ENCODE results near the gene SNRPB. TPM values are rescaled to one million over a fixed set of nuclear protein-coding genes. Genes with fewer than 3 reads are reported as not detected.

The SNRPB gene
- total RNA-seq, 1 donor from 2014 or later = 391 TPM

DNA sequence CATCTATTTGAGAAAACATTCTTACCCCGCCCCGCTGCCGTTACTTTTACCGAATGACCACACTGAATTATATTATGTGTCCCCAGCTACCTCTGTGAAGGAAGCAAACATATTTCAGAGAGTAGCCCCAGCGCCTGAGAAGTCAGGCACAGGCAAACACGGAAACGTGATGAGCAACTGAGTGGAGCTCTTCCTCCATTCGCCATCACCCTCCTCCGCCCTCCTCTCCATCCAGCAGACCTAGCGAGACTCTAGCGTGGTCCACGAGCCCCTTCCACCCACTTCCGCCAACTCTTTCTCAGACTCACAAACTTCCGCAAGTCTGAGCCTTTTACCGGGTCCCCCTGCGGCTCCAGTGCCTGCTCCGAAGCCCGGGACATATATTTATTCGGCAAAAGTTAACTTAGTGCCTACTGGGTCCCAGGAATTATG, 582 bp downstream of the SNRPB start:
- peak overlapping the region; percentile 100 for H3K27ac Mint-ChIP-seq (ENCODE audit: unreplicated experiment)
- DNase-seq (ENCODE audit: low read depth, low spot score) = peak; percentile 36
- H3K4me1 Mint-ChIP-seq = peaks cover 51% of the 10 kb centered on the region
- H3K9me3 Mint-ChIP-seq = peaks cover 3% of the 10 kb centered on the region
- TF ChIP-seq, protein P1, sequence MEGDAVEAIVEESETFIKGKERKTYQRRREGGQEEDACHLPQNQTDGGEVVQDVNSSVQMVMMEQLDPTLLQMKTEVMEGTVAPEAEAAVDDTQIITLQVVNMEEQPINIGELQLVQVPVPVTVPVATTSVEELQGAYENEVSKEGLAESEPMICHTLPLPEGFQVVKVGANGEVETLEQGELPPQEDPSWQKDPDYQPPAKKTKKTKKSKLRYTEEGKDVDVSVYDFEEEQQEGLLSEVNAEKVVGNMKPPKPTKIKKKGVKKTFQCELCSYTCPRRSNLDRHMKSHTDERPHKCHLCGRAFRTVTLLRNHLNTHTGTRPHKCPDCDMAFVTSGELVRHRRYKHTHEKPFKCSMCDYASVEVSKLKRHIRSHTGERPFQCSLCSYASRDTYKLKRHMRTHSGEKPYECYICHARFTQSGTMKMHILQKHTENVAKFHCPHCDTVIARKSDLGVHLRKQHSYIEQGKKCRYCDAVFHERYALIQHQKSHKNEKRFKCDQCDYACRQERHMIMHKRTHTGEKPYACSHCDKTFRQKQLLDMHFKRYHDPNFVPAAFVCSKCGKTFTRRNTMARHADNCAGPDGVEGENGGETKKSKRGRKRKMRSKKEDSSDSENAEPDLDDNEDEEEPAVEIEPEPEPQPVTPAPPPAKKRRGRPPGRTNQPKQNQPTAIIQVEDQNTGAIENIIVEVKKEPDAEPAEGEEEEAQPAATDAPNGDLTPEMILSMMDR (conservative IDR thresholded peaks at IDR 0.05) = no peak
- peak overlapping the region; percentile 100 for H3K4me3 Mint-ChIP-seq
- peaks cover 4% of the 10 kb centered on the region for H3K27me3 Mint-ChIP-seq (ENCODE audit: low read depth)
- peaks cover 33% of the 10 kb centered on the region for H3K36me3 Mint-ChIP-seq (ENCODE audit: low read depth)

DNA sequence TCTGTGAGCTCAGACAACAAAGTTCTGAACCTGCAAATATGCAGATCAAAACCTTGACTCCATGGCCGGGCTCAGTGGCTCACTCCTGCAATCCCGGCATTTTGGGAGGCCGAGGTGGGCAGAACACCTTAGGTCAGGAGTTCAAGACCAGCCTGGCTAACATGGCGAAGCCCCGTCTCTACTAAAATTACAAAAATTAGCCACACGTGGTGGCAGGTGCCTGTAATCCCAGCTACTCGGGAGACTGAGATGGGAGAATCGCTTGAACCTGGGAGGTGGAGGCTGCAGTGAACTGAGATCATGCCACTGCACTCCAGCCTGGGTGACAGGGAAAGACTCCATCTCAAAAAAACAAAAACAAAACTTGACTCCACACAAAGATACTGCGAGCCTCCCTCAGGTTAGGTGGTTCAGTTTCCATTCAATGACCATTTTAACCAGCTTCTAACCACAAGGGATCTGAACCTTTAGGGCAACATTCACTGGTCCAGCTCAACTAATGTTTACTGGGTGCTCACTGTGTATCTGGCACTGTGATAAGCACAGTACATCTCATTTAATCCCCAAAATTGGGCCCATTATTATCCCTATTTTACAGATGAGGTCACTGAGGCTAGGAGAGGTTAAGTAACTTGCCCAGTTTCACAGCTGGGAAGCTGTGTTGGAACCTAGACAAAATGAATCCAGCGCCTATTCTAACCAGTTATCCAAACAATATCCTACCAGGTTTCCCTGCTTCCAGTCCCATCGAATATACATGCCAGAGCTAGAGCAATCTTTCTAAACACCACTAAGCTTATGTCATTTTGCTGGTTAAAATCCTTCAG, 1.8 kb downstream of the SNRPB start:
- Mint-ChIP-seq H3K27me3 (ENCODE audit: low read depth) (peaks cover 4% of the 10 kb centered on the region), H3K27ac (ENCODE audit: unreplicated experiment) (peak overlapping the region; percentile 80), H3K4me1 (peaks cover 51% of the 10 kb centered on the region), H3K36me3 (ENCODE audit: low read depth) (peaks cover 39% of the 10 kb centered on the region), H3K9me3 (peaks cover 3% of the 10 kb centered on the region), H3K4me3 (peak overlapping the region; percentile 100)
- TF ChIP-seq, protein P1 (conservative IDR thresholded peaks at IDR 0.05) = no peak
- no peak for DNase-seq (ENCODE audit: low read depth, low spot score)

DNA sequence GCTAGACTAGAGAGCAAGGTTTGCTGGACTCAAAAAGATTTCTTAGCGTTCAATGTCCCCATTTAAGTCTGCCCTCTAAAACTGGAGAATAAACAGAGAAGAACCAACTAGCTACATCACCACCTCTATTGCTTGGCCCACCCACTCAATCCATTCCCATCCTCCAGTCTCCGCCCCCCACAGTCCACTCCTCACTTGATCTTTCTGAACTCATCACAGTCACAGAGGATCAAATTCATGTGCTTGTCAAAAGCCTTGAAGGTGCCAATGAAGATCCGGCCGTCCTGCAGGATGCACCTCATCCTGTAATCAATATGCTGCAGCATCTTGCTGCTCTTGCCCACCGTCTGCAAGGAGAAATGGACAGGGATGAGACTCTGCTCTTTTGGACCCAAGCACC, 3.2 kb downstream of the SNRPB start:
- Mint-ChIP-seq H3K4me1 (peaks cover 51% of the 10 kb centered on the region), H3K9me3 (peaks cover 3% of the 10 kb centered on the region), H3K4me3 (peak overlapping the region; percentile 100), H3K36me3 (ENCODE audit: low read depth) (peaks cover 51% of the 10 kb centered on the region), H3K27ac (ENCODE audit: unreplicated experiment) (no peak overlapping the region), H3K27me3 (ENCODE audit: low read depth) (peaks cover 4% of the 10 kb centered on the region)
- DNase-seq (ENCODE audit: low read depth, low spot score) = no peak
- TF ChIP-seq, protein P1 (conservative IDR thresholded peaks at IDR 0.05) = no peak

DNA sequence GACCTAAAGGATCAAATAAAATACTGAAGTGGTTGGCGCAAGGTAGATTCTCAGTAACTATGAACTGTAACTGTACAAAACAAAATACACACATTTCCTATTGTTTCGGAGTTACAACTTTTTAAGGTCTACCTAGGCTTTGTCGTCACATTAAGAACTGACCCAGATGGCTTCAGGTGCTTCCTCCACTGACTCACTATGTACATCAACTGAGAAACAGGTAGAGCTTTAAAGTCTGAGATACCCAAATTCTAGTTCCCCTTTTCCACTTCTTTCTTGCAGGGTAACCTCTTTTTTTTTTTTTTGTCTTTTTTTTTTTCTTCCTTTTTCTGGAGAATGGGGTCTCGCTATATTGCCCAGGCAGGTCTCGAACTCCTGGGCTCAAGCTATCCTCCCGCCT, 5.5 kb downstream of the SNRPB start:
- Mint-ChIP-seq H3K27ac (ENCODE audit: unreplicated experiment) (no peak overlapping the region), H3K27me3 (ENCODE audit: low read depth) (no peaks in the 10 kb centered on the region), H3K4me3 (no peak overlapping the region), H3K9me3 (no peaks in the 10 kb centered on the region), H3K4me1 (peaks cover 34% of the 10 kb centered on the region), H3K36me3 (ENCODE audit: low read depth) (peaks cover 58% of the 10 kb centered on the region)
- TF ChIP-seq, protein P1 (conservative IDR thresholded peaks at IDR 0.05) = no peak
- DNase-seq (ENCODE audit: low read depth, low spot score) = no peak

DNA sequence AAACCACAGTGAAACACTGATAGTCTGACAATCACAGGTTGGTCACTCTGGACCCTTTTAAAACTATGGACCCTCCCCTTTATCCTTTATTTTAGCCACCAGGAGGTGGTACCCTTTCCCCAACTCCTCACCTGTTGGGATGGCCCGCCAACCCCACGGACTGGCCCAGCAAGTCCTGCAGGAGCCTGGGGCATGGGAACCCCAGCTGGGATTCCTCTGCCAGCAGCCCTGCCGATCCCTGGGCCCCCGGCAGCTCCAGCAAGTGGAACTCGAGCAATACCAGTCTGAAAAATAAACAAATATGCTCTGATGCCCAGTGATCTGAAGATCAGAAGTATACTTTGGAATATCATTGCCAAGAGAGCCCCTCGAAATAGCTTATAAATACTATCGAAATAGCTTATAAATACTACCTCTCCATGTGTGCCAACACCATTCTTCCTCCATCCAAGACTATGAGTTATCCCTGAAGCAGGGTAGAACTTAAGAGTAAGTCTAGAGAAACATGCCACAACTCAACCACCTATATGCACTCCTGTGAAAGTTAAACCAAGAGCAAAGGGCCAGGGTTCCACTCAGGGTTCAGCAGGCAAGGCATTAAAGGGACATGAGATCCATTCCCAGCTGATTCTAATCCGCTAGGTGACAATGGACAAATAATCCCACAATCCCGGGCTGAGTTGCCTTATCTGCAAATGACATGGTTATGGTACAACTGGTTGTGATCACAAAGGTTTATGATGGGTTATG, 6.8 kb downstream of the SNRPB start:
- H3K36me3 Mint-ChIP-seq (ENCODE audit: low read depth) = peaks cover 56% of the 10 kb centered on the region
- H3K4me1 Mint-ChIP-seq = peaks cover 23% of the 10 kb centered on the region

More for the DNA sequence above, 6.8 kb downstream of the SNRPB start:
- H3K9me3 Mint-ChIP-seq = no peaks in the 10 kb centered on the region
- TF ChIP-seq, protein P1 (conservative IDR thresholded peaks at IDR 0.05) = no peak
- no peak for DNase-seq (ENCODE audit: low read depth, low spot score)
- H3K27ac Mint-ChIP-seq (ENCODE audit: unreplicated experiment) = no peak overlapping the region
- no peaks in the 10 kb centered on the region for H3K27me3 Mint-ChIP-seq (ENCODE audit: low read depth)
- peak overlapping the region; percentile 69 for H3K4me3 Mint-ChIP-seq
